ENCODE results near the gene BTC.
A peak's percentile ranks its signal among the peaks of the same experiment; 100 is the strongest.
"Not testable (repeated sequence)": the region's sequence is repeated elsewhere in the genome, so short reads cannot be mapped to it uniquely, and the experiment has no call there.

The BTC gene

GRCh38 chr4:74794382-74795010 is at the start of gene BTC:
BTC (minus strand) TSS chr4:74794523; CDS start chr4:74794325, 198 bp downstream.
- peak; percentile 23 for DNase-seq

GRCh38 chr4:74840936-74841509 is 46.7 kb upstream of the BTC start:
- no peak for DNase-seq

- DNase-seq: no peak
Observed at GRCh38 chr4:74838746-74839370, 44.5 kb upstream of the BTC start.

- no peak for DNase-seq
Observed at GRCh38 chr4:74830928-74831327, 36.6 kb upstream of the BTC start.

- DNase-seq: no peak
Observed at GRCh38 chr4:74823194-74823593, 28.9 kb upstream of the BTC start.

GRCh38 chr4:74822603-74823002 is 28.3 kb upstream of the BTC start:
- no peak for DNase-seq

- DNase-seq: no peak
Observed at GRCh38 chr4:74821541-74821940, 27.2 kb upstream of the BTC start.

- no peak for DNase-seq
Observed at GRCh38 chr4:74814052-74814451, 19.7 kb upstream of the BTC start.

- not testable (repeated sequence) for DNase-seq
Observed at GRCh38 chr4:74812056-74812455, 17.7 kb upstream of the BTC start.

- no peak for DNase-seq
Observed at GRCh38 chr4:74805601-74806000, 11.3 kb upstream of the BTC start.

- no peak for DNase-seq
Observed at GRCh38 chr4:74800310-74800709, 6.0 kb upstream of the BTC start.

GRCh38 chr4:74796631-74797030 is 2.3 kb upstream of the BTC start:
- no peak for DNase-seq

- DNase-seq: peak; percentile 63
Observed at GRCh38 chr4:74793757-74794381, 454 bp downstream of the BTC start.

- no peak for DNase-seq
Observed at GRCh38 chr4:74790652-74791051, 3.7 kb downstream of the BTC start.

- no peak for DNase-seq
Observed at GRCh38 chr4:74789518-74789917, 4.8 kb downstream of the BTC start.

- no peak for DNase-seq
Observed at GRCh38 chr4:74777531-74777930, 16.8 kb downstream of the BTC start.

GRCh38 chr4:74772783-74773182 is 21.5 kb downstream of the BTC start:
- no peak for DNase-seq

GRCh38 chr4:74772106-74772505 is 22.2 kb downstream of the BTC start:
- DNase-seq: peak; percentile 17

GRCh38 chr4:74770226-74770910 is 24.0 kb downstream of the BTC start:
- DNase-seq: no peak

GRCh38 chr4:74768857-74769525 is 25.3 kb downstream of the BTC start:
- DNase-seq: no peak

GRCh38 chr4:74764119-74764518 is 30.2 kb downstream of the BTC start:
- no peak for DNase-seq

GRCh38 chr4:74758551-74759145 is 35.7 kb downstream of the BTC start:
- DNase-seq: no peak

GRCh38 chr4:74757136-74757535 is 37.2 kb downstream of the BTC start:
- DNase-seq: no peak

All from NCI-H774 (cell line).